Measurements from ENCODE around the gene TMEM168.

DNA sequence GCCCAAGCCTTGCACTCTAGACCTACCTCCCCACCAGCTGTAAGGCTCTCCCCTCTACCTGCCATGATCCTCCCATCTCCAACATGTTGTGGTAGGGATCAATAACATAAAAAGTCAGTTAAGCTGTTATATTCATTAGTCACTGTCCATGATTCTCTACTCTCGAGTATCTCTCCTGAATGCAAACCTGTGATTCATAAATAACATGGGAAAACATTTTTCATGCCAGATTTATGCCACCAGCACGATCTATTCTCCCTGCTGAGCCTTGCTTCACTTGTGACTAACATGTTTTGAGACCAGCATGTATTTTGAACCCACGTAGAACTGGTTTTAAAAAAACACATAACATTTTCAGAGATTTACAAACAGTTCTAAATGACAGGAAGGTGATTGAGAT, 30.3 kb downstream of the TMEM168 start:
- TF ChIP-seq, protein P1, sequence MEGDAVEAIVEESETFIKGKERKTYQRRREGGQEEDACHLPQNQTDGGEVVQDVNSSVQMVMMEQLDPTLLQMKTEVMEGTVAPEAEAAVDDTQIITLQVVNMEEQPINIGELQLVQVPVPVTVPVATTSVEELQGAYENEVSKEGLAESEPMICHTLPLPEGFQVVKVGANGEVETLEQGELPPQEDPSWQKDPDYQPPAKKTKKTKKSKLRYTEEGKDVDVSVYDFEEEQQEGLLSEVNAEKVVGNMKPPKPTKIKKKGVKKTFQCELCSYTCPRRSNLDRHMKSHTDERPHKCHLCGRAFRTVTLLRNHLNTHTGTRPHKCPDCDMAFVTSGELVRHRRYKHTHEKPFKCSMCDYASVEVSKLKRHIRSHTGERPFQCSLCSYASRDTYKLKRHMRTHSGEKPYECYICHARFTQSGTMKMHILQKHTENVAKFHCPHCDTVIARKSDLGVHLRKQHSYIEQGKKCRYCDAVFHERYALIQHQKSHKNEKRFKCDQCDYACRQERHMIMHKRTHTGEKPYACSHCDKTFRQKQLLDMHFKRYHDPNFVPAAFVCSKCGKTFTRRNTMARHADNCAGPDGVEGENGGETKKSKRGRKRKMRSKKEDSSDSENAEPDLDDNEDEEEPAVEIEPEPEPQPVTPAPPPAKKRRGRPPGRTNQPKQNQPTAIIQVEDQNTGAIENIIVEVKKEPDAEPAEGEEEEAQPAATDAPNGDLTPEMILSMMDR (IDR thresholded peaks at IDR 0.05): no peak
- no peak for TF ChIP-seq POLR2A (IDR thresholded peaks at IDR 0.05)

Measured in breast epithelium (tissue), 3 donors.